DOHH2 (cell line): ENCODE results near the gene RNGTT.
"Not testable (repeated sequence)": the region's sequence is repeated elsewhere in the genome, so short reads cannot be mapped to it uniquely, and the experiment has no call there.

ENCODE experiments used
- H3F3A ChIP-seq: fragments of 200-600 bp; sonication (generic), shearing (Covaris generic); 2 replicates; pipeline ENCODE4 v1.6.0; 2016; ENCODE audit warnings: antibody characterized with exemption, mild to moderate bottlenecking; ENCODE audit not compliant: control insufficient read depth, insufficient read depth
- H3K27ac ChIP-seq: fragments of 200-600 bp; sonication (generic); 2 replicates; pipeline ENCODE4 v1.5.1; 2014; ENCODE audit warnings: low read depth, mild to moderate bottlenecking, low read length, moderate library complexity
- H3K27me3 ChIP-seq: fragments of 200-600 bp; sonication (generic); 2 replicates; pipeline ENCODE4 v1.6.1; 2014; ENCODE audit warnings: mild to moderate bottlenecking, low read length, mixed read lengths; ENCODE audit not compliant: control insufficient read depth
- H3K36me3 ChIP-seq: fragments of 200-600 bp; sonication (generic); 2 replicates; pipeline ENCODE4 v1.6.1; 2014; ENCODE audit warnings: mild to moderate bottlenecking, low read length, moderate library complexity, mixed read lengths; ENCODE audit not compliant: control insufficient read depth
- H3K4me1 ChIP-seq: fragments of 200-600 bp; sonication (generic); 2 replicates; pipeline ENCODE4 v1.6.1; 2014; ENCODE audit warnings: mild to moderate bottlenecking, low read length, mixed read lengths; ENCODE audit not compliant: control insufficient read depth
- H3K4me2 ChIP-seq: fragments of 200-600 bp; sonication (generic); 2 replicates; pipeline ENCODE4 v1.6.0; 2014; ENCODE audit warnings: mild to moderate bottlenecking, low read length, moderate library complexity
- H3K4me3 ChIP-seq: fragments of 200-600 bp; sonication (generic); 2 replicates; pipeline ENCODE4 v1.5.1; 2014; ENCODE audit warnings: mild to moderate bottlenecking, low read length, mixed read lengths
- H3K79me2 ChIP-seq: fragments of 200-600 bp; sonication (generic); 2 replicates; pipeline ENCODE4 v1.6.1; 2014; ENCODE audit warnings: mild to moderate bottlenecking, low read length, mixed read lengths; ENCODE audit not compliant: control insufficient read depth
- H3K9me2 ChIP-seq: fragments of 200-600 bp; sonication (generic); replicated peaks from 2 replicates; pipeline ENCODE4 v1.6.1; 2014; ENCODE audit warnings: mild to moderate bottlenecking, low read length, mixed read lengths; ENCODE audit not compliant: control insufficient read depth
- H3K9me3 ChIP-seq: fragments of 200-600 bp; sonication (generic); 2 replicates; pipeline ENCODE4 v1.6.1; 2014; ENCODE audit warnings: antibody characterized with exemption, low read length, mixed read lengths; ENCODE audit not compliant: control insufficient read depth, insufficient read depth
- H4K20me1 ChIP-seq: fragments of 200-600 bp; sonication (generic); 2 replicates; pipeline ENCODE4 v1.6.0; 2014; ENCODE audit warnings: low read depth, mild to moderate bottlenecking, antibody characterized with exemption, low read length, moderate library complexity; ENCODE audit not compliant: control insufficient read depth, insufficient read depth
- CTCF ChIP-seq: fragments of 200-600 bp; sonication (generic); IDR thresholded peaks from one replicate; pipeline ENCODE4 v1.5.1; 2014; ENCODE audit warnings: antibody characterized with exemption, mild to moderate bottlenecking, low read depth, low read length; ENCODE audit not compliant: poor library complexity, severe bottlenecking
- EZH2phosphoT487 ChIP-seq: fragments of 200-600 bp; sonication (generic); IDR thresholded peaks from 2 replicates; pipeline ENCODE4 v1.6.1; 2017; ENCODE audit warnings: borderline replicate concordance, mild to moderate bottlenecking, antibody characterized with exemption, low read length, moderate library complexity, mixed read lengths

RNGTT gene

GRCh38 chr6:88970301-88970700, 6.9 kb upstream of the RNGTT start:
- H4K20me1 ChIP-seq: no peaks in the 10 kb centered on the region
- H3K4me3 ChIP-seq: no peak overlapping the region
- no peaks in the 10 kb centered on the region for H3K9me3 ChIP-seq
- no peak overlapping the region for H3K4me2 ChIP-seq
- H3K4me1 ChIP-seq: no peaks in the 10 kb centered on the region
- H3K79me2 ChIP-seq: no peaks in the 10 kb centered on the region
- H3K36me3 ChIP-seq: no peaks in the 10 kb centered on the region
- H3K9me2 ChIP-seq: no peaks in the 10 kb centered on the region
- no peak for TF ChIP-seq CTCF
- TF ChIP-seq EZH2phosphoT487: no peak
- H3K27ac ChIP-seq: no peak overlapping the region
- H3F3A ChIP-seq: no peaks in the 10 kb centered on the region
- no peaks in the 10 kb centered on the region for H3K27me3 ChIP-seq

DNA sequence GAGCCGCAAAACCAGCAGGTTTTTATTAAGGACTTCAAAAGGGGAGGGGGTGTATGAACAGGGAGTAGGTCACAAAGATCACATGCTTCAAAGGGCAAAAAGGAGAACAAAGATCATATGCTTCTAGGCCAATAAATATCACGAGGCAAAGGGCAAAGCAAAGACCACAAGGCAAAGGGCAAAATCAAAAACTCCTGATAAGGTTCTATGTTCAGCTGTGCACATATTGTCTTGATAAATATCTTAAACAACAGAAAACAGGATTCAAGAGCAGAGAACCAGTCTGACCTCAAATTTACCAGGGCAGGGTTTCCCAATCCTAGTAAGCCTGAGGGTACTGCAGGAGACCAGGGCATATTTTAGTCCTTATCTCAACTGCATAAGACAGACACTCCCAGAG, 5.8 kb upstream of the RNGTT start:
- not testable (repeated sequence) for H3K27ac ChIP-seq, H3K4me1 ChIP-seq, H3K79me2 ChIP-seq, H3F3A ChIP-seq, H3K4me2 ChIP-seq, H3K4me3 ChIP-seq, H3K9me2 ChIP-seq, H3K9me3 ChIP-seq, H4K20me1 ChIP-seq, H3K27me3 ChIP-seq, H3K36me3 ChIP-seq

DNA sequence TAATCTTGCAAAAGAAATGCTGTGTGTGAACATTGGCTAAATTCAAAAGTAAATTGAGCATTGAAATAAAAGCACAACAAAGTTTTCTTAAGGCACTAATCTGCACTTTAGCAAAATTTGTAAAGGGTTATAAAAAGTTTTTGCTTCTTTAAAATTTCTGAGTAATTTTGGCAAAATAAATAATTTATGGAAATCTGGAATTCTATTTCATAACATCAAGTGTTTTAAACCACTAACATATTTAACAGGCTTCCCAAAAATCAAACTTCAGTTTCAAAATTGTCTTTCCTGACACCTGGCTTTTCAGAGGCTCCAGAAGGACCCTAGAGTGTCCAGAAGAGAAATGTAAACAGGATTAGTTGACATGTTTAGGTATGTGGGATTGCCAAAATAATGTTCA, 4.5 kb upstream of the RNGTT start:
- H3K4me3 ChIP-seq: no peak overlapping the region
- H3K9me3 ChIP-seq: no peaks in the 10 kb centered on the region
- H3F3A ChIP-seq: no peaks in the 10 kb centered on the region
- peaks cover 19% of the 10 kb centered on the region for H3K79me2 ChIP-seq
- no peaks in the 10 kb centered on the region for H3K9me2 ChIP-seq
- H3K36me3 ChIP-seq: peaks cover 4% of the 10 kb centered on the region
- H4K20me1 ChIP-seq: no peaks in the 10 kb centered on the region
- H3K4me2 ChIP-seq: no peak overlapping the region
- no peak overlapping the region for H3K27ac ChIP-seq
- TF ChIP-seq CTCF: no peak
- no peak for TF ChIP-seq EZH2phosphoT487
- no peaks in the 10 kb centered on the region for H3K27me3 ChIP-seq
- H3K4me1 ChIP-seq: peaks cover 9% of the 10 kb centered on the region

DNA sequence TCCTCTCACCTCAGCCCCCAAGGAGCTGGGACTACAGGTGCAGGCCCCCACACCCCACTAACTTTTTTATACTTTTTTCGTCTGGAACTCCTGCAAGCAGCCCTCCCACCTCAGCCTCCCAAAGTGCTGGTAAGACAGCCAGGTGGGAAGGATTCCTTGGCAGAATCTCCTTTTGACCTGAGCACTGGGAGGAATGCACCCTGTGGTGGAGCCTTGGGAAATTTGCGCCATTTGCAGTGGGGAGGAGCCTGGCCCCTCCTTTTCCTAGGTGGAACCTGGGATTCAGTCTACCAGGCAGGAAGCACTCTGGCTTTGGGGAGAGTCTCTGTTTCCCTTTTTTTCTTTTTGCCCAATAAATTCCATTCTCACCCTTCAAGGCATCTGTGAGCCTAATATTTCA, 2.3 kb upstream of the RNGTT start:
- H3F3A ChIP-seq: no peaks in the 10 kb centered on the region
- H4K20me1 ChIP-seq: no peaks in the 10 kb centered on the region
- no peaks in the 10 kb centered on the region for H3K9me2 ChIP-seq
- no peaks in the 10 kb centered on the region for H3K9me3 ChIP-seq
- peaks cover 9% of the 10 kb centered on the region for H3K36me3 ChIP-seq
- peaks cover 19% of the 10 kb centered on the region for H3K4me1 ChIP-seq
- H3K27me3 ChIP-seq: no peaks in the 10 kb centered on the region
- H3K27ac ChIP-seq: no peak overlapping the region
- peaks cover 41% of the 10 kb centered on the region for H3K79me2 ChIP-seq
- no peak overlapping the region for H3K4me3 ChIP-seq
- no peak overlapping the region for H3K4me2 ChIP-seq
- TF ChIP-seq CTCF: no peak
- no peak for TF ChIP-seq EZH2phosphoT487
